Measurements from ENCODE around the gene ABCD2.
A peak's percentile ranks its signal among the peaks of the same experiment; 100 is the strongest.
"Not testable (repeated sequence)": the region's sequence is repeated elsewhere in the genome, so short reads cannot be mapped to it uniquely, and the experiment has no call there.

ABCD2 gene

GRCh38 chr12:39601951-39602350, 17.7 kb downstream of the ABCD2 start:
- not testable (repeated sequence) for H3K27me3 Mint-ChIP-seq, H3K27ac Mint-ChIP-seq, DNase-seq, H3K9me3 Mint-ChIP-seq, H3K4me3 Mint-ChIP-seq
- peaks cover 23% of the 10 kb centered on the region for H3K4me1 Mint-ChIP-seq (ENCODE audit: low read depth)
- peaks cover 39% of the 10 kb centered on the region for H3K36me3 Mint-ChIP-seq (ENCODE audit: low read depth)

GRCh38 chr12:39595928-39596327, 23.7 kb downstream of the ABCD2 start:
- Mint-ChIP-seq H3K27ac (peak overlapping the region; percentile 64), H3K36me3 (ENCODE audit: low read depth) (peaks cover 22% of the 10 kb centered on the region), H3K4me1 (ENCODE audit: low read depth) (peaks cover 19% of the 10 kb centered on the region), H3K9me3 (no peaks in the 10 kb centered on the region), H3K4me3 (no peak overlapping the region), H3K27me3 (no peaks in the 10 kb centered on the region)
- DNase-seq, result no peak

DNA sequence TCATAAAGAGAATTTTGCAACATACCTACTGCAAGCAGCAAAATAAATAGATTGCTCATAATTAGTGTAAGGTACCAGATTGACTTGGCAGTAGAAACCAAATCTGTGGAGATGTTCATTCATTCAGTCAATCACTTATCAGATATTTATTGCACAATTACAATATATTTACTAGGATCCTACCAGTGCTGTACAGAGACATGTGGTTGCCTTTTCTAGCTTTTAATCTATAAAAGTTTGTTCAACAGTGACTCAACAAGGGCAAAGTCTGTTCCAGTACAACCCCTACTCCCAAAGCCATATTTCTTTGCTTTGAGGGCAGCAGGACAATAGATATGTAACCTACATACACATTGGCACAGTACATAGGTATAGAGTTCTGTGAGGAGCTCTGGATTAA, 27.3 kb downstream of the ABCD2 start:
- Mint-ChIP-seq H3K27me3 (no peaks in the 10 kb centered on the region), H3K9me3 (no peaks in the 10 kb centered on the region), H3K36me3 (ENCODE audit: low read depth) (peaks cover 8% of the 10 kb centered on the region), H3K4me1 (ENCODE audit: low read depth) (peaks cover 19% of the 10 kb centered on the region), H3K4me3 (no peak overlapping the region), H3K27ac (no peak overlapping the region)
- DNase-seq, result no peak

GRCh38 chr12:39588348-39588747, 31.3 kb downstream of the ABCD2 start:
- H3K4me3 Mint-ChIP-seq, result no peak overlapping the region
- no peaks in the 10 kb centered on the region for H3K9me3 Mint-ChIP-seq
- no peak for DNase-seq
- no peak overlapping the region for H3K27ac Mint-ChIP-seq
- peaks cover 14% of the 10 kb centered on the region for H3K4me1 Mint-ChIP-seq (ENCODE audit: low read depth)
- no peaks in the 10 kb centered on the region for H3K27me3 Mint-ChIP-seq
- peaks cover 27% of the 10 kb centered on the region for H3K36me3 Mint-ChIP-seq (ENCODE audit: low read depth)

DNA sequence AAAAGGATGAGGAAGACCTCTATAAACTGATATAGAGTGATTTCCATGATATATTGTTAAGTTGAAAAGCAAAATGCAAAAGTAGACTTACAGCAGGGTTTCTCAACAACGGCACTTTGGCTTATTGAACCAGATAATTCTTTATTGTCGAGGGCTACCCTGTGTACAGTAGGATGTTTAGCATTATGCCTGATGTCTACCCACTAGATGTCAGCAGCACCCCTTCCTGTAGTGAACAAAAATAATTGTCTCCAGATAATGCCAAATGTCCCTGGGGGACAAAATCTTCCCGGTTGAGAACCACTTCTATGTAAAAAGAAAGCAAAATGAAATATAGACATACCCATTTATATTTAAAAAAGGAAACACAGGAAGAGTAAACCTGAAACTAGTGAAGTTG, 32.4 kb downstream of the ABCD2 start:
- Mint-ChIP-seq H3K27me3 (no peaks in the 10 kb centered on the region), H3K4me3 (no peak overlapping the region), H3K36me3 (ENCODE audit: low read depth) (peaks cover 26% of the 10 kb centered on the region), H3K9me3 (no peaks in the 10 kb centered on the region), H3K4me1 (ENCODE audit: low read depth) (peaks cover 7% of the 10 kb centered on the region), H3K27ac (no peak overlapping the region)
- DNase-seq, result no peak

- Mint-ChIP-seq H3K9me3 (no peaks in the 10 kb centered on the region), H3K27ac (no peak overlapping the region), H3K27me3 (no peaks in the 10 kb centered on the region), H3K4me3 (no peak overlapping the region), H3K36me3 (ENCODE audit: low read depth) (peaks cover 26% of the 10 kb centered on the region), H3K4me1 (ENCODE audit: low read depth) (peaks cover 5% of the 10 kb centered on the region)
- no peak for DNase-seq
Observed at GRCh38 chr12:39586816-39587215, 32.8 kb downstream of the ABCD2 start.

DNA sequence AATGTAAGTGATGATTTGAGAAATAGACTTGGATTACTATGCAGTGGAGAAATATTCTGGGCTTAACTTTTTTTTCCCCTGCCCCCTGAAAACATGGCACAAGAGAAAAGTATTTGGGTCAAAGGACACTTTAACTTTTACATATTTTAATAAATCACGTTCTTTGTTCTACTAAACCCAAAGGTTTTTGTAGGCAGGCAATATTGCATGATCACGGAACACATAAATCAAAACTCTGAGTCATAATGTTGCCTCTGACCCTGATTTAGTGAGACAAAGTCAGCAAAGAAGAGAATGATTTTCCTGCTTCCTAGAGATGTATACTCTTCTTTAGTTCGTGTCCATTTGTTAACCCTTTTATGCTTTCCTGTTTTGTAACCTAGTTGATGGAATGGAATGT, 38.0 kb downstream of the ABCD2 start:
- no peak overlapping the region for H3K4me3 Mint-ChIP-seq
- peaks cover 49% of the 10 kb centered on the region for H3K36me3 Mint-ChIP-seq (ENCODE audit: low read depth)
- no peak for DNase-seq
- H3K9me3 Mint-ChIP-seq, result no peaks in the 10 kb centered on the region
- H3K27ac Mint-ChIP-seq, result no peak overlapping the region
- H3K27me3 Mint-ChIP-seq, result no peaks in the 10 kb centered on the region
- H3K4me1 Mint-ChIP-seq (ENCODE audit: low read depth), result peaks cover 4% of the 10 kb centered on the region

- H3K4me3 Mint-ChIP-seq, result no peak overlapping the region
- peak overlapping the region; percentile 19 for H3K27ac Mint-ChIP-seq
- no peak for DNase-seq
- no peaks in the 10 kb centered on the region for H3K27me3 Mint-ChIP-seq
- H3K9me3 Mint-ChIP-seq, result peaks cover 3% of the 10 kb centered on the region
- peaks cover 68% of the 10 kb centered on the region for H3K36me3 Mint-ChIP-seq (ENCODE audit: low read depth)
- H3K4me1 Mint-ChIP-seq (ENCODE audit: low read depth), result peaks cover 8% of the 10 kb centered on the region
Observed at GRCh38 chr12:39575498-39575875, 44.1 kb downstream of the ABCD2 start.

GRCh38 chr12:39574785-39575497, 44.7 kb downstream of the ABCD2 start:
- H3K4me1 Mint-ChIP-seq (ENCODE audit: low read depth), result peaks cover 8% of the 10 kb centered on the region
- H3K4me3 Mint-ChIP-seq, result no peak overlapping the region
- no peaks in the 10 kb centered on the region for H3K27me3 Mint-ChIP-seq
- peak overlapping the region; percentile 19 for H3K27ac Mint-ChIP-seq
- peaks cover 70% of the 10 kb centered on the region for H3K36me3 Mint-ChIP-seq (ENCODE audit: low read depth)
- H3K9me3 Mint-ChIP-seq, result peaks cover 8% of the 10 kb centered on the region
- DNase-seq, result no peak

GRCh38 chr12:39574378-39574777, 45.2 kb downstream of the ABCD2 start:
- Mint-ChIP-seq H3K9me3 (peaks cover 13% of the 10 kb centered on the region), H3K4me3 (no peak overlapping the region), H3K4me1 (ENCODE audit: low read depth) (peaks cover 8% of the 10 kb centered on the region), H3K27ac (no peak overlapping the region), H3K36me3 (ENCODE audit: low read depth) (peaks cover 72% of the 10 kb centered on the region), H3K27me3 (no peaks in the 10 kb centered on the region)
- DNase-seq, result no peak

DNA sequence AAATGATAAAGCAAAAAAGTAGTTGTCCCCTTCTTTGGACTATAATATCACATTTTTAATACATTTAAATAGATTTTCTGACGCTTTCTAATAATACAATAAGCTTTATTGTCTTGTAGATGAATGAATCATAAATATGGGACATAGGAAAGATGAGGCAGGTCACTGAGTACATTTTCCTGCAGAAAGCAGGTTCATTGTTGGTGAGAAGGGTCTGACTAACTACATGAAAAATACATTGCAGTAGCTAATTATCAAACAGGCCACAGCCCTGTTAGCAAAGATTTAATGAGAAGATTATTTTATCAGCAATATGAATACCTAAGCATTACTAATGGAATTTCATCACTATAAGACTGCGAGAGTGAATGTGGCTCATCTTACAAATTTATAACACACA, 45.6 kb downstream of the ABCD2 start:
- H3K27me3 Mint-ChIP-seq, result no peaks in the 10 kb centered on the region
- H3K27ac Mint-ChIP-seq, result no peak overlapping the region
- H3K36me3 Mint-ChIP-seq (ENCODE audit: low read depth), result peaks cover 73% of the 10 kb centered on the region
- DNase-seq, result no peak
- peaks cover 13% of the 10 kb centered on the region for H3K9me3 Mint-ChIP-seq
- peaks cover 8% of the 10 kb centered on the region for H3K4me1 Mint-ChIP-seq (ENCODE audit: low read depth)
- no peak overlapping the region for H3K4me3 Mint-ChIP-seq

GRCh38 chr12:39572551-39572950, 47.1 kb downstream of the ABCD2 start:
- H3K4me3 Mint-ChIP-seq, result no peak overlapping the region
- H3K4me1 Mint-ChIP-seq (ENCODE audit: low read depth), result peaks cover 8% of the 10 kb centered on the region
- no peak for DNase-seq
- no peaks in the 10 kb centered on the region for H3K27me3 Mint-ChIP-seq
- H3K9me3 Mint-ChIP-seq, result peaks cover 13% of the 10 kb centered on the region
- H3K36me3 Mint-ChIP-seq (ENCODE audit: low read depth), result peaks cover 72% of the 10 kb centered on the region
- no peak overlapping the region for H3K27ac Mint-ChIP-seq

- Mint-ChIP-seq H3K4me1 (ENCODE audit: low read depth) (peaks cover 8% of the 10 kb centered on the region), H3K36me3 (ENCODE audit: low read depth) (peaks cover 69% of the 10 kb centered on the region), H3K4me3 (no peak overlapping the region), H3K27me3 (no peaks in the 10 kb centered on the region), H3K27ac (no peak overlapping the region), H3K9me3 (peaks cover 20% of the 10 kb centered on the region)
- DNase-seq, result no peak
Observed at GRCh38 chr12:39571351-39571750, 48.3 kb downstream of the ABCD2 start.

DNA sequence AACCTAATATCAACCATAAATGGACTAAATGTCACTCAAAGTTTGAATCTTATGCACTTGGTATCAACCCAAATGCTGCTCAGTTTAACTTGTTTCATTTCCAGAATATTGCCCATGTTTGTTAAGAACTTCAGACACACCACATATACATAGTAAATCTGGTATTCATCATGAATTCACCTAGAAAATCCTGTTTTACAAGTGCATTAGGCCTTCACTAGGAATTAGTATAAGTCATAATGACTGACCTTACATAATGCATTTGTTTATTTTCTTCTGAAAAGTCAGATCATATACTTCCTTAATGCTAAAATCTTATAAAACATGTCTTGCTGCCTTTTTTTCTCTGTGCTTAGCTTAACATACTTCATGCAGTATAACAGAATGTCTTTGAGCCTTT, 66.1 kb downstream of the ABCD2 start:
- peaks cover 53% of the 10 kb centered on the region for H3K36me3 Mint-ChIP-seq (ENCODE audit: low read depth)
- H3K9me3 Mint-ChIP-seq, result peaks cover 5% of the 10 kb centered on the region
- no peak overlapping the region for H3K27ac Mint-ChIP-seq
- DNase-seq, result no peak
- no peak overlapping the region for H3K4me3 Mint-ChIP-seq
- no peaks in the 10 kb centered on the region for H3K4me1 Mint-ChIP-seq (ENCODE audit: low read depth)
- no peaks in the 10 kb centered on the region for H3K27me3 Mint-ChIP-seq

- not testable (repeated sequence) for H3K27ac Mint-ChIP-seq; H3K36me3 Mint-ChIP-seq (ENCODE audit: low read depth); H3K4me3 Mint-ChIP-seq; H3K4me1 Mint-ChIP-seq (ENCODE audit: low read depth); DNase-seq; H3K27me3 Mint-ChIP-seq; H3K9me3 Mint-ChIP-seq
Observed at GRCh38 chr12:39544211-39544610, 75.4 kb downstream of the ABCD2 start.

- no peak for DNase-seq
- Mint-ChIP-seq H3K27ac (no peak overlapping the region), H3K4me3 (no peak overlapping the region), H3K4me1 (ENCODE audit: low read depth) (no peaks in the 10 kb centered on the region), H3K9me3 (no peaks in the 10 kb centered on the region), H3K27me3 (no peaks in the 10 kb centered on the region), H3K36me3 (ENCODE audit: low read depth) (no peaks in the 10 kb centered on the region)
Observed at GRCh38 chr12:39541471-39541870, 78.1 kb downstream of the ABCD2 start.
